ENCODE measurements around the gene WNK3. TPM values are rescaled to one million over a fixed set of nuclear protein-coding genes. Genes with fewer than 3 reads are reported as not detected.

The WNK3 gene
- total and polyA plus RNA-seq, 10 of the 15 experiments (the other 5 are each of a cell fraction or from before 2014, with no cell fraction given), result 0.02 to 0.15 (median 0.03) TPM; not detected in 1

GRCh38 chrX:54223581-54223980 is 134.3 kb downstream of the WNK3 start:
- H4K20me1 ChIP-seq (ENCODE audit: control insufficient read depth, insufficient read depth), result no peaks in the 10 kb centered on the region
- DNase-seq (ENCODE audit: low read depth, low spot score) (no peak), FAIRE-seq (no peak), ATAC-seq (no peak)
- H3K9me3 ChIP-seq (replicated peaks; ENCODE audit: control insufficient read depth, insufficient read depth, low read length), result no peaks in the 10 kb centered on the region
- H2AFZ ChIP-seq (ENCODE audit: control insufficient read depth, low read depth, low read length), result no peak overlapping the region
- BruUV-seq (replicated peaks), result no TSS peak
- no peaks in the 10 kb centered on the region for H3K79me2 ChIP-seq (ENCODE audit: control insufficient read depth, insufficient read depth, low read length)
- no peak overlapping the region for H3K27ac ChIP-seq (ENCODE audit: control insufficient read depth, insufficient read depth)
- H3K36me3 ChIP-seq (ENCODE audit: control insufficient read depth in 2 of 2, insufficient read depth in 2 of 2, low read length in 1 of 2), result no peaks in the 10 kb centered on the region
- H3K27me3 ChIP-seq (replicated peaks in 1 of 2; ENCODE audit: control insufficient read depth in 2 of 2, insufficient read depth in 2 of 2, low read length in 1 of 2), result no peaks in the 10 kb centered on the region
- ChIA-PET CTCF (no interaction called here), SMC1A (ENCODE audit: uncharacterized antibody, unreplicated experiment) (interaction anchor here (0.7 kb wide), 1 partner anchor 14 kb away, joined by 3 read pairs; no protein-coding TSS in a partner anchor), POLR2A (no interaction called here), RAD21 (ENCODE audit: unreplicated experiment) (no interaction called here)
- TF ChIP-seq ZNF24 (IDR thresholded peaks at IDR 0.05) (no peak), NFYA (IDR thresholded peaks at IDR 0.05; ENCODE audit: borderline replicate concordance, low read depth, low read length) (no peak), USF1 (IDR thresholded peaks at IDR 0.05; ENCODE audit: borderline replicate concordance, extremely low read length, insufficient read depth, low read depth, low read length) (no peak), POLR2AphosphoS2 (IDR thresholded peaks at IDR 0.05; ENCODE audit: low read depth, low read length) (no peak), ZZZ3 (IDR thresholded peaks at IDR 0.05; ENCODE audit: control insufficient read depth, insufficient read length, low read depth) (no peak), ZNF207 (IDR thresholded peaks at IDR 0.05; ENCODE audit: borderline replicate concordance) (no peak), NKRF (conservative IDR thresholded peaks at IDR 0.05) (no peak), E4F1 (IDR thresholded peaks at IDR 0.05; ENCODE audit: borderline replicate concordance, partially characterized antibody) (no peak), ATF2 (IDR thresholded peaks at IDR 0.05; ENCODE audit: low read length) (no peak), ZNF622 (IDR thresholded peaks at IDR 0.05) (no peak)
- no peak overlapping the region for H3K4me2 ChIP-seq (ENCODE audit: control insufficient read depth, insufficient read depth)
- WGBS (ENCODE audit: insufficient coverage, insufficient replicate concordance, low lambda C conversion rate, missing lambda C conversion rate), result 30% methylated on average over 2 of the region's 2 CpGs
- in situ Hi-C loops (cut with MboI), result no loop called here
- no peak overlapping the region for H3K9ac ChIP-seq (ENCODE audit: control insufficient read depth, insufficient read depth, low read length)
- H3K4me1 ChIP-seq (ENCODE audit: control insufficient read depth, insufficient read depth, low read length), result no peaks in the 10 kb centered on the region
- no peak overlapping the region for H3K4me3 ChIP-seq
- intact Hi-C loops (cut with micrococcal nuclease; ENCODE audit: unreplicated experiment), result no loop called here

Measured in GM12878 (cell line).